Activated naive CD8-positive, alpha-beta T cell treated with anti-CD3 and anti-CD28 coated beads, Interleukin-2, amount 50 U/mL, for 24 hours (primary cell): ENCODE data around the gene TBL2.
"Not testable (repeated sequence)": the region's sequence is repeated elsewhere in the genome, so short reads cannot be mapped to it uniquely, and the experiment has no call there.

ENCODE experiments used
- ATAC-seq: fragments of 150-1000 bp; cut with Tn5 transposase; one replicate; pipeline ENCODE4 v1.10.0; 2021
- DNase-seq: peaks from one replicate; pipeline ENCODE4 v3.0.0; 2021
- H3K27ac Mint-ChIP-seq: one replicate; pipeline ENCODE4 v1.8.0; 2021; ENCODE audit warnings: mild to moderate bottlenecking, mixed read lengths
- H3K27me3 Mint-ChIP-seq: one replicate; pipeline ENCODE4 v1.8.0; 2021; ENCODE audit warnings: mixed read lengths
- H3K36me3 Mint-ChIP-seq: one replicate; pipeline ENCODE4 v1.8.0; 2021; ENCODE audit warnings: low read depth, mixed read lengths
- H3K4me1 Mint-ChIP-seq: one replicate; pipeline ENCODE4 v1.8.0; 2021; ENCODE audit warnings: mixed read lengths
- H3K4me3 Mint-ChIP-seq: one replicate; pipeline ENCODE4 v1.8.0; 2021; ENCODE audit warnings: mild to moderate bottlenecking, moderate library complexity, mixed read lengths
- H3K9me3 Mint-ChIP-seq: one replicate; pipeline ENCODE4 v1.8.0; 2021; ENCODE audit warnings: mixed read lengths

Gene TBL2

GRCh38 chr7:73595358-73595757, 17.0 kb upstream of the TBL2 start:
- Mint-ChIP-seq H3K9me3 (no peaks in the 10 kb centered on the region), H3K4me3 (no peak overlapping the region), H3K4me1 (no peaks in the 10 kb centered on the region), H3K36me3 (no peaks in the 10 kb centered on the region), H3K27me3 (peaks cover 15% of the 10 kb centered on the region), H3K27ac (no peak overlapping the region)
- ATAC-seq (no peak), DNase-seq (no peak)

- Mint-ChIP-seq H3K4me1 (no peaks in the 10 kb centered on the region), H3K36me3 (no peaks in the 10 kb centered on the region), H3K27me3 (peaks cover 11% of the 10 kb centered on the region), H3K4me3 (no peak overlapping the region), H3K27ac (no peak overlapping the region), H3K9me3 (no peaks in the 10 kb centered on the region)
- ATAC-seq (no peak), DNase-seq (no peak)
Observed at GRCh38 chr7:73593207-73594045, 15.0 kb upstream of the TBL2 start.

- DNase-seq: no peak
- no peaks in the 10 kb centered on the region for H3K36me3 Mint-ChIP-seq
- ATAC-seq: no peak
- no peaks in the 10 kb centered on the region for H3K27me3 Mint-ChIP-seq
- no peak overlapping the region for H3K27ac Mint-ChIP-seq
- peaks cover 6% of the 10 kb centered on the region for H3K4me1 Mint-ChIP-seq
- H3K9me3 Mint-ChIP-seq: no peaks in the 10 kb centered on the region
- no peak overlapping the region for H3K4me3 Mint-ChIP-seq
Observed at GRCh38 chr7:73586911-73587310, 8.5 kb upstream of the TBL2 start.

DNA sequence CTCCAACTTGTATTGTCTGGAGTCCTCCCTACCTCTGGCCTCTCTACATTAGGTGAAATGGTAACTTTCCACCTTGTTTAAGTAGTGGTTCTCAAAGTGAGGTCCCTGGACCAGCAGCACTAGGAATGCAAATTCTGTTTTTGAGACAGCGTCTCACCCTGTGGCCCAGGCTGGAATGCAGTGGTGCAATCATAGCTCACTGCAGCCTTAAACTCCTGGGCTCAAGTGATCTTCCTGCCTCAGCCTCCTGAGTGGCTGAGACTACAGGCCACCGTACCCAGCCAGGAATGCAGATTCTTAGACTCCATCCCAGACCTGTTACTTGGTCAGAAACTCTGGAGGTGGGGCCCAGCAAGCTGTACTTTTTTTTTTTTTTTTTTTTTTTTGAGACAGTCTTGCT, 6.8 kb upstream of the TBL2 start:
- DNase-seq (no peak), ATAC-seq (no peak)
- Mint-ChIP-seq H3K4me3 (no peak overlapping the region), H3K36me3 (no peaks in the 10 kb centered on the region), H3K4me1 (peaks cover 10% of the 10 kb centered on the region), H3K27ac (no peak overlapping the region), H3K9me3 (no peaks in the 10 kb centered on the region), H3K27me3 (no peaks in the 10 kb centered on the region)

DNA sequence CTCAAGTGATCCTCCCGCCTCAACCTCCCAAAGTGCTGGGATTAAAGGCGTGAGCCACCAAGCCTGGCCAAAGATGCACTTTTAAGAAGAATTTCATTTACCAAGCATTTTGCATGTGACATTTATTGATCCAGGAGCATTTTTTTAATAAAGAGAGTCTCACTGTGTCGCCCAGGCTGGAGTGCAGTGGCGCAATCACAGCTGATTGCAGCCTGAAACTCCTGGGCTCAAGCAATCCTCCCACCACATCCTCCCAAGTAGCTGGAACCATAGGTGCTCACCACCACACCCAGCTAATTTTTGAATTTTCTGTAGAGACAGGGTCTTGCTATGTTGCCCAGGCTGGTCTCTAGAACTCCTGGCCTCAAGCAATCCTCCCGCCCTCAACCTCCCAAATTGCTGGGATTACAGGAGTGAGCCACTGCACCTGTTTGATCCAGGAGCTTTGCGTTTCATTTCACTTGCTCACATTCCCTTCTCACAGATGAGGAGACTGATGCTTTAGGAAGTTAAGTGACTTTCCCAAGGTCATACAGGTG, 4.4 kb upstream of the TBL2 start:
- no peaks in the 10 kb centered on the region for H3K27me3 Mint-ChIP-seq

DNA sequence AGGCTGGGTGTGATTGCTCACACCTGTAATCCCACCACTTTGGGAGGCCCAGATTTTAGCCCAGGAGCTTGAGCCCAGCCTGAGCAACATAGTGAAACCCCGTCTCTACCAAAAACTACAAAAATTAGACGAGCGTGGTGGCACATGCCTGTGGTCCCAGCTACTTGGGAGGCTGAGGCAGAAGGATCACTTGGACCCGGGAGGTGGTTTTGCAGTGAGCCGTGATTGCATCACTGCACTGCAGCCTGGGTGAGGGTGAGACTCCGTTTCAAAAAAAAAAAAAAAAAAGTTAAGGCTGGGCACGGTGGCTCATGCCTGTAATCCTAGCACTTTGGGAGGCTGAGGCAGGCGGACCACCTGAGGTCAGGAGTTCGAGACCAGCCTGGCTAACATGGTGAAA, 2.6 kb upstream of the TBL2 start:
- not testable (repeated sequence) for ATAC-seq, H3K27me3 Mint-ChIP-seq, H3K36me3 Mint-ChIP-seq, H3K9me3 Mint-ChIP-seq, DNase-seq, H3K27ac Mint-ChIP-seq, H3K4me3 Mint-ChIP-seq
- H3K4me1 Mint-ChIP-seq: peaks cover 33% of the 10 kb centered on the region

More for the DNA sequence above, 4.4 kb upstream of the TBL2 start:
- DNase-seq: no peak
- Mint-ChIP-seq H3K36me3 (no peaks in the 10 kb centered on the region), H3K4me1 (peaks cover 19% of the 10 kb centered on the region), H3K4me3 (no peak overlapping the region), H3K9me3 (no peaks in the 10 kb centered on the region), H3K27ac (no peak overlapping the region)
- ATAC-seq: no peak

- Mint-ChIP-seq H3K9me3 (no peaks in the 10 kb centered on the region), H3K36me3 (peaks cover 15% of the 10 kb centered on the region), H3K4me3 (peak overlapping the region; percentile 87), H3K27me3 (no peaks in the 10 kb centered on the region), H3K27ac (peak overlapping the region; percentile 95), H3K4me1 (peaks cover 36% of the 10 kb centered on the region)
- ATAC-seq (peak; percentile 4), DNase-seq (no peak)
Observed at GRCh38 chr7:73577627-73578341, 595 bp downstream of the TBL2 start.

DNA sequence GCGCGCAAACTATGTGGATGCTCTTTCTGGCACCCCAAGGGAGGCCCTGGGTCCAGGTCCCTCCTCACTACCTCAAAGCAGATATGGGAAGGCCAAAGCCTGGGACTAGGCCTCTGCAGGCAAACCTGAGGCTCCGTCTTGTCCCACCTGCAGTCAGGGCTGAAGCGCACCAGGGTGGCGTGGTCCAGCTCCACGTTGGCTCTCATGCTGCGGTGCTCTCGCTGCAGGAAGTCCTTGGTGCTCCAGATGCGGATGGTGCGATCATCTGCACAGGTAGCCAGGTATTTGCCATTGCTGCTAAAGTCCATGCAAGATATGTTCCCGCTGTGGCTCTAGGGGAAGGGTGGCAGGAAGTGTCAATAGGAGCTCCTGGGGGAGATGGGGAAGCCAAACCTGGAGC, 4.6 kb downstream of the TBL2 start:
- peaks cover 24% of the 10 kb centered on the region for H3K4me1 Mint-ChIP-seq
- ATAC-seq (no peak), DNase-seq (no peak)
- H3K36me3 Mint-ChIP-seq: peaks cover 43% of the 10 kb centered on the region
- no peak overlapping the region for H3K27ac Mint-ChIP-seq
- no peak overlapping the region for H3K4me3 Mint-ChIP-seq
- no peaks in the 10 kb centered on the region for H3K27me3 Mint-ChIP-seq
- no peaks in the 10 kb centered on the region for H3K9me3 Mint-ChIP-seq

DNA sequence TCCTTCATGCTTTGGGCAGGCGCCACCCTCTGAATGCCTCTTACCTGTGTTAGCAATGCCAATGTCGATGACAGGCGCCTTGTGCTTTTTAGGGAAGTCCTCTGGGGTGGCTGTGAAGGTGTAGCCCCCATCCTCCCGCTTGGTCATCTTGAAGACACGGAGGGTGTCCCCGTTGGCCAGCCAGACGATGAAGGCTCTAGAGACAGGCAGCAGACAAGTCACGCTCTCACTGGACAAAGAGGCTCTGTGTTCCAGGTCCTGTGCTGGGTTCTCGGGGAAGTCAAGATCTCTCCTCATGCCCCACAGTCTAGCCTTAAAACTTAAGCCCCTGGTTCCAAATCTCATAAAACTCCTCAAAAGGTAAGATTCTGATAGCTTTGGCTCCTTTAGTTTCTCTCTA, 5.1 kb downstream of the TBL2 start:
- Mint-ChIP-seq H3K4me3 (no peak overlapping the region), H3K4me1 (peaks cover 23% of the 10 kb centered on the region), H3K27me3 (no peaks in the 10 kb centered on the region), H3K27ac (peak overlapping the region; percentile 18), H3K36me3 (peaks cover 43% of the 10 kb centered on the region), H3K9me3 (no peaks in the 10 kb centered on the region)
- DNase-seq (no peak), ATAC-seq (no peak)

DNA sequence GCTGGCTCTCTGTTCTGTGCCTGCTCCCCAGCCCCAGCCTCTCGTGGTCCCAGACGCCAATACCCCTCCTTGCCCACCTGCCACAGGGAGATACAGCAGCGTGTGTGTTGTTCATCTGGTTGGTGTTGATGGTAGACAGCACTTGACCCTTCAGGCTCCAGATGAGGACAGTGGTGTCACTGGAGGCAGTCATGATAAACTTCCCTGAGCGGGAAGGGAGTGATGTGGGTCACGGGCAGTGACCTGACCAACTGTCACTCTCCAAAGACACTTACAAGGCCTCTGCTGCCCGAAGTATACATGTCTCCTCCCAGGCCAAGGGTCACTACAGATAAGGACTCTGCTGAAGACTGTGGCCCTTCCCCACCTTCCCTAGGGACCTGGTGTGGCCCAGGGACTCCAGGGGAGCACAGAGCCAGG, 5.6 kb downstream of the TBL2 start:
- Mint-ChIP-seq H3K27me3 (no peaks in the 10 kb centered on the region), H3K36me3 (peaks cover 43% of the 10 kb centered on the region), H3K4me3 (no peak overlapping the region), H3K9me3 (no peaks in the 10 kb centered on the region), H3K27ac (no peak overlapping the region), H3K4me1 (peaks cover 23% of the 10 kb centered on the region)
- DNase-seq: no peak
- no peak for ATAC-seq

DNA sequence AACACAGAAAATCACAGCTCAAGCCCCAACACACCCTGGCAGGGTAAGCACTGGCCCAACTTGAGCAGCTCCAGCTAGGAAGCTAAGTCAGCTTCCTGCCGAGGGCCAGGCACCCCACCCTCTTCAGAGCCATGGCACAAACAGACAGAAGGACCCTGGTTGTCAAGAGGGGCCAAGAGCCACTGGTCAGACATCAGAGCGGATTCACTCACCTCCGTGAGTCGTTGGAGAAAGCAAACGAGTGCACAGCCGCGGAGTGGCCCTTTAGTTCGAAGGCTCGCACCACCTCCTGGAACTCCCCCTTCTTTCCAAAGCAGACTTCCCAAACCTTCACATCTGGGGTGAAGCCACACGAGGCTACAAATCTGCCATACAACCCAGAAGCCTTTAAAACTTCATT, 7.4 kb downstream of the TBL2 start:
- ATAC-seq (no peak), DNase-seq (no peak)

GRCh38 chr7:73570521-73570920, 7.9 kb downstream of the TBL2 start:
- Mint-ChIP-seq H3K4me3 (no peak overlapping the region), H3K4me1 (peaks cover 20% of the 10 kb centered on the region), H3K27me3 (no peaks in the 10 kb centered on the region), H3K27ac (no peak overlapping the region), H3K36me3 (peaks cover 37% of the 10 kb centered on the region), H3K9me3 (no peaks in the 10 kb centered on the region)
- DNase-seq (no peak), ATAC-seq (no peak)

More for the DNA sequence above, 7.4 kb downstream of the TBL2 start:
- H3K27me3 Mint-ChIP-seq: no peaks in the 10 kb centered on the region
- H3K27ac Mint-ChIP-seq: no peak overlapping the region
- H3K36me3 Mint-ChIP-seq: peaks cover 37% of the 10 kb centered on the region
- no peaks in the 10 kb centered on the region for H3K9me3 Mint-ChIP-seq
- H3K4me1 Mint-ChIP-seq: peaks cover 16% of the 10 kb centered on the region
- H3K4me3 Mint-ChIP-seq: no peak overlapping the region

DNA sequence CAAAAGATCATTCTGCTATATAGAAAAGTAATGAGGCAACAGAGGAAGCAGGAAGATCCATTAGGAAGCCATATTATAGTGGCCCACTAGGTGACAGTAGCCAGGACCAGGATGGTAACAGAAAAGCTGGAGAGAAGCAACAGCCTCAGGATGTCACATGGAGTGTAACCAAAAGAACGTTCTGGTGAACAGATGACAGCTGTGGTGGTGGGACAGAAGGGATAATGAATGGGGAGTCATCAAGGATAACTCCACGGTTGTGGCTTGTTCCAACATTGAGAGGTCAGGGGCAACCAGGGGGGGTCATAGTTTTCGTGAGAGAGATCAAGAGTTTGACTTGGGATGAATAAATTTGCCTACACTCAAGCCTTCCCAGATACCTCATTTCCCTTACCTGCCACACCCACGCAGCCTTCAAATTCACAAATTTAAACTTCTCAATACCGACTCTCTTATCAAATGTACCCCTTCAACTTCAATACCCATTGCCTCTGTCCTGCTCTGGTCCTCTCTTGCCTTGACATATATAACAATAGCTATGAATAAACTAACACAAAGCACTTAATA, 9.3 kb downstream of the TBL2 start:
- DNase-seq: no peak
- Mint-ChIP-seq H3K27ac (no peak overlapping the region), H3K9me3 (no peaks in the 10 kb centered on the region), H3K4me1 (peaks cover 19% of the 10 kb centered on the region), H3K4me3 (no peak overlapping the region), H3K27me3 (no peaks in the 10 kb centered on the region), H3K36me3 (peaks cover 32% of the 10 kb centered on the region)
- no peak for ATAC-seq

GRCh38 chr7:73567846-73568685, 10.3 kb downstream of the TBL2 start:
- Mint-ChIP-seq H3K36me3 (peaks cover 28% of the 10 kb centered on the region), H3K27ac (no peak overlapping the region), H3K4me3 (no peak overlapping the region), H3K4me1 (peaks cover 19% of the 10 kb centered on the region), H3K27me3 (no peaks in the 10 kb centered on the region), H3K9me3 (no peaks in the 10 kb centered on the region)
- no peak for ATAC-seq
- DNase-seq: no peak
